T-helper 22 cell (primary cell): ENCODE results near the gene IGSF9B.

Experiments used
- DNase-seq: peaks from one replicate; pipeline ENCODE4 v3.0.0-alpha.2; 2020; ENCODE audit warnings: low read depth

IGSF9B gene

DNA sequence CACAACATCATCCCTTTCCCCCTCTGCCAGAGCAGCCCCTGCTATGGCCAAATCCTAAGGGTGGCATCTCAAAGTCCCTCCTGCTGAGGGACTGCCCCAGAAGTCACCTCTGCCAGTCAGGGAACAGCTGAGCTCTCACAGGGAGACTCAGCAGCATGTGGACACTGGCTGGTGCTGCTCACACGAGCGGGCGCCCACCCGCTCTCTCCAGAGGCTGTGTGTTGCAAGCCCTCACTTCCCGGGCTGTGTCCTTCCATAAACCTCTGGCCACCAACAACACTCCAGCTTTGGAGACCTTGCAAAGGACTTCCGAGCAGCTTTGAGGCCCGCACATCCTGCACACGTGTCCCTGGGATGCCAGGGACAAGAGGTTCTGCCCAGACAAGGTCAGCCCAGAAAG is 2.8 kb downstream of the IGSF9B start:
- no peak for DNase-seq

DNA sequence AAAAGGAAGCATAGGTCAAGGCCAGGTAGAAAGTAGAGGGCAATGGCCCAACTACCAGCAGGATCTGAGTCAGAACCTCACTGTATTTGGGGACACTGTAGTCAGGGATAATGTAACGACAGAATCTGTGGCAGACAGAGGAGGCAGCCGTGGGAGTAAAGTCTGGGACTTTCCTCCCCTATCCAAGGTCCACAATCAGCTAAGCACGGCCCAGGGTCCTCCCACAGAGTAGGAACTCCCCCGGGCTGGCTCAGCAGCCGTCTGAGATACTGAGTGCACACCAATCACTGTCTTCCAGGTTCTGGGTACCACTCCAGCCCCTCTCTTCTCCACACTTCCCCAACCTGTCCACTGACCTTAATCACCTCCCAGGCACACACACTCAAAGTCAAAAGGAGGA is 3.2 kb downstream of the IGSF9B start:
- DNase-seq: no peak

DNA sequence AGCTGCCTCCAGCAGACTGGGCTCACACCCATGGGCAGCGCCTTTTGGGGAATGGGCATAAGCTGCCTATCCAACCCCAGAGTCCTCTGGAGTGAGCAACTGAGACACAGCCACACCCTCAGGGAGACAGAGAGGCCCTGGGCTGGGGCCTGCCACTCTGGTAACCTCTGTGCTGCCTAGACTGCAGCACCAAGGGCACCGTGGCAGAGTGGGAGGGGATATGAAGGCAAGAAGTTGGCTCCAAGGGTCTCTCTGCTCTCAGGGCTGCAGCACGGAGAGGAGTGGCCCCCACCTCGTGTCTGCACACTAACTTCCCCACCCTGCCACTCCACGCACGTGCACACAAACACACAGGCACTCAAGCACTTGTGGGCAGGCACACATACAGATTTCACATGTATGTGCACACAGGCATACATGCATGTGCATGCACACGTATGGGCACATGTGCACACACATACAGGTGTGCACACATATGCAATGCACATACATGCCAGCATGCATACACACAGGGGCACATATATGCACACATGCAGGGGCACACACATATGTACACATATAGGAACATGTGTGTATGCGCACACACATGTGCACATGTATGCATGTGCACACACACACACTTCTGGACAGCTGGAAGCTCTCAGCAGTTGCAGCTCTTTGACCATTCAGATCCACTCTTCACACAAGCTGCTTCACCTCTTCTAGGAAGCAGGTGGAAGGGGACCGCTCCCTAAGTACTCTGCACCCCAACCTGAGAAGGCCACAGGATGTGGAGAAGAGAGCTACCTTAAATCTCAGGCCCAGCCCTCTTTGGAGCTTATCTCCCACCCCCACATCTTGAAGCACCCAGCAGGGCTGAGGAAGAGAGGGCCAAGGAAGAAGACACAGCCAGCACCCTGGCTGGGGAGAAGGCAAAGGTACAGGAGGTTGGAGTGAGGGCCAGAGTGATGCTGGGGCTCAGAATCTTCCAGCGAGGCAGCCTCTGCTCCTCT is 4.3 kb downstream of the IGSF9B start:
- no peak for DNase-seq

DNA sequence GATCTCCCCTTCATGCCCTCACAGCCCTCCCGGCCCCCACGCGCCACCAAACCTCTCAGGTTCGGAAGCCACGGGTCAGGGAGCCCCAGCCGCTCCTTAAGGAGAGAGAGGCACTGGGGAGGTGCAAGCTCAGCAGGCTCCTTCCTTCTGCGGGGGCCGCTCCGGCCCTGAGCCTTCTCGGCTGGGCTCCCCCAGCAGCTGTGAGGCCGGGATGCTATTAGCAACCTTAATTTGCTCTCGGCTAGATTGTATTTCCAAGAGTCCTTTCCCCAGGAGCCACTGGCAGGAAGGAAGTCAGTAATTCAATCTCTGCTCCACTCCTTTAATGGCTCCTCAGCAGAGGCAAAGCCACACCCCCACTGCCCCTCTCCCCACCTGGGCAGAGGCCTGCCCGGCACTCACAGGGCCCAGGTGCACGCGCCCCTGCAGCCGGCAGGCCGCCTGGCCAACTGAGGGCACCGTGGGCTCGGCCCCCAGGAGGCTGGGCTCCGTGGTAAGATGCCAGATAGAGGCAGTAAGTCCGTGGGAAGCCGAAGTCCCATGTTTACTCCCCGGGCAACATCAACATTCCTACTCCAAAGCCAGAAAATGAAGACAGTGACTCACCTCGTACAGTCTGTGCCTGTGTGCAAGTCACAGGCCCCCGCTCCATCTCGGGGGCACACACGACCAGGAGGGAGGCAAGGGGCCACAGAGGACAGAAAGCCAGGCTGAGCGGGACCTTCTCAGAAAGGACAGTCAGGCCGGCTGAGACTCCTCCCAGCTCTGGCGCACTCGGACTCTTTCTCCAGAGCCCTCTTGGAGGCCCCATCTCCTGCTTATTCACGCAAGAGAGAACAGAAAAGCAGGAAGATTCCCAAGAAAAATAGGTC is 5.2 kb downstream of the IGSF9B start:
- no peak for DNase-seq

DNA sequence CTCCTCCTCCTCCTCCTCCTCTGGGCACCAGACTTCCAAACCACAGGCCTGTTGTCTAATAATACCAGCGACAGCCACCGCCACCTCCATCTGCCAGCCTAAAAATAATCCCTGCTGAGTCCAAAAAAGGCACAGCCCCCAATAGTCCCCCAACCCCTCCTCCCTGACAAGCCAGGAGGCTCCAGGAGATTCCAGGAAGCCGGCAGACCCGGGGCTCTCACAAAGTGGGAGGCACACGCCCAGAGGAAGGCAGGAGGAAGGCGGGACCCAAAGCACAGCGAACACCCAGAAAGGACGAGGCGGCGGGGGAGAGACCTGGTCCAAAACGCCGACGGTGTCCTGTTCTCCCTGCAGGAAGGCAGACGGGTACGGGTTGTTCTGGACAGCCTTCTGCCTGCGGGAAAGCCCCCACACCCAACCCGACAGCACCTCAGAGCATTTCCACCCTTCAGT is 5.9 kb downstream of the IGSF9B start:
- no peak for DNase-seq

DNA sequence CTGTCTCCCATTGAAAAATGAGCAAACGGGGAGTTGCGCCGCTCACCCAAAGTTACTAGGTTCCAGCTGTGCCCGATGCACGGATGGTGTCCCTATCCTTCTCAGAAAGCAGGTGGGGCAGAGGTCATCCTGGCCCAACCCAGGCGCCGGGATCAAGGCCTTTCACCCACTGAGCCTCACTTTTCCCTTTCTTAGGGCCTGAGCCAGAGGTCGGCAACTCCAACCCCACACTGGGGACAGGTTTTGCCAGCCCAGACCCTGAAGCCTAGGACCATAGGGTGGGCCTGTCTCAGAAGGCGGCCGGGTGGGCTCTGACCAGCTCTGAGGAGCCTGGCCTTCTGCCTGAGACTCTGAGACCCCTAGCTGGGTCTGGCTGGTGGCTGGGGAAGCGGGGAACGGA is 6.3 kb downstream of the IGSF9B start:
- no peak for DNase-seq

DNA sequence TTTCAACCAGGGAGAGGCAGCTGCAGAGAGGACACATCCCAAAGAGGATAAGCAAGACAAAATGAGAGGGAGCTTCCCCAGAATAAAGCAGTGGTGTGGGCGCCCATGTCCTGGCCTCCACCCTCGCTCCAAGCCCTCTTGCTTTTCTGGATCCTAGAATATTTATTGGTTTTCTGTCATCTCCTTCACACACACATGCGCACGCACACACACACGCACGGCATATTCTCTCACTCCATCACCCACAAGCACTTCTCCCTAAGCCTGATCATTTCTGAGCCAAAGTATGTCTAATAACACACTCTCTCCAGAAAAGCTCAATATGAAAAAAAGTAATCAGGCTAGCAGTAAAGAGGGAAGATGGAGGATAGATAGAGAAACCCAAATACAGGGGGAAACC is 7.6 kb downstream of the IGSF9B start:
- DNase-seq: no peak

DNA sequence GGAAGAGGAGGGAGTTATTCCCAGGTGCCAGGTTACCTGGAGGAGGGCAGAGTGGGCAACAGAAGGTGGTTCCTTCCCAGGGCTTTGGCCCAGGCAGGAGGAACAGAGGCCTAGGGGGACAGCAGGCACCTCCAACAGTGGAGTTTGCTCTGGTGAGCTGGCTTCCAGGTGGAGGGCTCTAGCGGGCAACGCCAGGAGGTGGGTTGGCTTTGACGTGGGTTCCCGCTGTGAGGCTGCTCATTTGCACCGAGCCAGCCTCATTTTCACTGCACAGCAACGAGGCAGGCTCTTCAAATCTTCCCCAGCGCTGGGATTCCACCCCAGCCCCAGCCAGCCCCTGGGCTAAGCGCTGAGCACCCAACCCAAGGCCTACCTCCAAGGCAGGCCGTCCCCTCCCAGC is 8.1 kb downstream of the IGSF9B start:
- no peak for DNase-seq

DNA sequence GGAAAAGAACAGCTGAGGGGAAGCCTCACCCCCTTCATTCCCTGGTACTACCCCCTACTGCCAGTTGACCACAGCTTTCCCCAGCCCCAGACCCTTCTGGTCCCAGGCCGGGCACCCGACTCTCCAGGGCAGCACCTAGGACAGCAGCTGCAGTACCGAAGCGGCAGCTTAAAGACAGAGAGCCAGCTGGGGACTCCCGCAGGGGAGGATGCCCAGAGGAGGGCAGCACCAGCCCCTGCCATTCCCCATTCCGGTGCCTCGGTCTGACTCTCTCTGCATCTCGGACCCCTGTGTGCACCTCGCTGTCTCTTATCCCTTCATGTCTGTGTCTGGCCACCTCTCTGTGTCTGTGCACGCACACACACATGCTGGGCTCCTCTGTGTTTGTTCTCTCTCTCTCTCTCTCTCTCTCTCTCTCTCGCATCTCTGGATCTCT is 9.4 kb downstream of the IGSF9B start:
- DNase-seq: peak; percentile 38

DNA sequence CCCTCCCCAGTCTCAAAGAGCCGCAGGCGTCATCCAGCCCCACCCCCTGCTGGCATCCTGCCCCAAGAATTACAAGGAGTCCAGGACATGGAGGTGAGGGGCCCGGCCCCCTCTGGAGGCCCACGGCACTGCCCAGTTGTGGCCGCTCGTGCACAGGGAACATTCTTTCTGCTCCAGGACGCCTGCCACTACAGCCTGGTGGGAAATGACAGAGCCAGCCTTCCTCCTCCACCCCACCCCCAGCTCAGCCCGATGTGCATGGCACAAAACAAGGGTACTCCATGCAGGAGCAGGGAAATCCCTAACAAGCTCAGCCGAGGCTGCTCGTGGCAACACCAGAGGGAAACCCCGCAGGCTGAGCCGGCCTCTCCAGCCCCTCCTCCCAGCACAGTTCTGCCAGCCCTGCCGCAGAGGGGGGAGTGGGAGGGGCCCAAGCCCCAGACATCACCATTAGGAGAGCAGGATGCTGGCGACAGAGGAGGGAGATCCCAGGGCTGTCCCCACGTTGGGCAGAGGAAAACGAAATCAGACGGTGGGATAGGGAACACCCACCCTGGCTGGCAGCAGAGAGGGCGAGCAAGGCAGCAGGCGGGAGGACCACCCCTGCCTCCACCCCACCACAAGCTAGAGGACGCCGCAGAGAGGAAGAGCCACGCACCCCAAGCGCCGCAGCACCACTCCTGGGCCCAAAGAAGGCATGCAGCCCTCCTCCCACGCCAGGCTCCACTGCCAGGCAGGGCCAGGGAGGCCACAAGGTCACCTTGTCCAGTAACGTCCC is 10.0 kb downstream of the IGSF9B start:
- peak; percentile 32 for DNase-seq

DNA sequence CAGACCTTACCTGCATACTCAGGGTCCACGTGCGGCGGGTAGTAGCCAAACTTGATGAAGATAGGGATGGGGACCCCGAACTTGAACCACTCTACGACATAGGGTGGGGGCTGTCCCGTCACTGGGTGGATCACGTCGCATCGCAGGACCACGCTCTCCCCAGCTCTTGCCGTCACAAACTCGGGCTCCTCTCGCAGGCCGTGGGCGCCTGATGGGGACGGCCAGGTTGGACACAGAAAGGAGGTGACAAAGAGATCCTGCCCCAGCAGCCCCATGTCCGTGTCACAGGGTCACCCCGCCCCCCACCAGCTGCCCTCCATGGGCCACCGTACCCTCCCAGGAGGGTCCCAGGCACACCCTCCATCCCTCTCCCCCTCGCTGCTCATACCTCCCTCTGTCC is 10.7 kb downstream of the IGSF9B start:
- no peak for DNase-seq

DNA sequence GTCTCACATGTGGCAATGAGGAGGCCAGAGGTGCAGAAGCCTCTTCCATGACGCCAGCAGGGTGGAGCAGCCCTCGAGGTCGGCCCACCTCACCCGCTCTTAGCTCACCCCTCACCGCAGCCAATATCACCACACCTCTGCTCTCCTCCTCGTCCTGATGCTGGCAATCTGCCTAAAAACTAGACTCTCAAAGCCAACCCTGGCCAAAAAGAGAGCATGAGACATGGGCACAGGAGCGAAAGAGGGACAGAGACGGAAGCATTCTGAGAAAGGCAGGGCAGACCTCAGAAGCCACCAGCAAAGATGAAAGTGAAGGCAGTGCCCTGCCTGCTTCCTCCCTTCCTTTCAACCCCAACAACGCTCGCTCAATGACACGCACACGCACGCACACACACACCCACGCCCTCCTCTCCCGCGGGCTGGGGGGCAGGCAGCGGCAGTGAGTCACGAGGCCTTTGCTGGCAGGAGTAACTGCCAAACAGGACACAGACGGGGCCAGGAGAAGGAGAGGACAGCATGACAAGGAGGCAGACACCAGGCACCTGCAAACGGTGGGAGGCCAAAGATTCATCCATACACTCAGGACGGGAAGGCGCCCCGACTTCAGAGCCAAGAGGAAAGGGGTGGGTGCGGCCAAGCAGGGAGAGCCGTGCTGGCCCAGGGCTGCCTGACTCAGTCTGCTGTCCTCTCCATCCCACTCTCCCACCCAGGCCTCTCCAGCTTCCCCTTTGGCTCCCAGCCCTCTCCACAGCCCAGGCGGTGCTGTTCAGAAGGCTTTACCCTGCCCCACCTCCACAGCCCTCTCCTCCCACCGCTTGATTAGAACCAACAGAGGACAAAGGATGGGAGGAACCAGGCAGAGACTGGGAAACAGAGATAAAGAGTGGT is 11.4 kb downstream of the IGSF9B start:
- DNase-seq: peak; percentile 78

DNA sequence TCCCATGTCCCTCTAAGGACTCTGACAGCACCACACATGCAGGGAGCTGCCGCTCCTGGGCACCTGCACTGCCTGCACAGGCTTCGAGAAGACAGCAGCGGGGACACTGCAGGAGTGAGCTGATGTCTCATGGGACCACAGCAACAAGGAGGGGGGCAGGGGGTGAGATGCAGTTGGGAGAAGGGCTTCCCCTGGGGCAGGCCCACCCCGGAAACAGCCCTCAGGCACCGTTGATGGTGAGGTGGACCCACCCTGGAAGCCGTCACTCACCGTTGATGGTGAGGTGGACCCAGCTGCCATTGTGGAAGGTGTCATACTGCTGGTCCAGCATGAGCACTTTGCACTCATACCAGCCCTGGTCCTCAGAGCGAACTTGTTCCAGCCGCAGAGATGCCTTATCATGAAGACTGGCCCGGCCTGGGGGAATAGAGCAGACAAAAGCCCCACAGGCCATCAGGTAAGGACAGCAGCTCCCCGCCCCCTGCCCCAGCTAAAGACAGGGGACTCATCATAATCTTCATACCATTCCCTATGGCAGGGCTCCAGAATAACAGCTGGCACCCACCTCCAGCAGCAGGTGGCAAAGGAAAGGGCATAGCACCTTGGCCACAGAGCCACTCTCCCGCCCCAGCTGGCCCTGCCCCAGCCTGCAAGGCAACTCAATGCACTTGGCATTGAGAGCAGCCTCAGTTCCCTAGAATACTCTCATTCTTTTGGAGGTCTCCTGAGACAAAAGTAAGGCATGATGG is 12.6 kb downstream of the IGSF9B start:
- no peak for DNase-seq

DNA sequence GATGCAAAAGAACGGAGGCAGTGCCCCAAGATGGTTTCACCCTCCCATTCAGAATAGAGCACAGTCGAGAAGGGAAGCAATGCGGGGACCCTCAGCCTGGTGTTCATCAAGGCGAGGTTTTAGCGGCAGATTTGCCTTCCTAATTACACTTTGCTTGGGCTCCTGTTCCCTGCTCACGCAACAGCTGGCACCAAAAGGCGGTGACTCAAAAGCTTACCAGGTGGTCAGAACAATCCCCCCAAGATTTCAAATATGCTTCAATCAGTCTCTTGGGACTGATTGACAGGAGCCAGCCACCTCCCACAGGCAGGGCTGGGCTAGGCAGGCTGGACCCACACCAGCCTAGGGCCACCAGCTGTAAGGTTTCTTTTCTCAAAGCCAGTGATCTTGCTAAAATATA is 14.2 kb downstream of the IGSF9B start:
- no peak for DNase-seq

DNA sequence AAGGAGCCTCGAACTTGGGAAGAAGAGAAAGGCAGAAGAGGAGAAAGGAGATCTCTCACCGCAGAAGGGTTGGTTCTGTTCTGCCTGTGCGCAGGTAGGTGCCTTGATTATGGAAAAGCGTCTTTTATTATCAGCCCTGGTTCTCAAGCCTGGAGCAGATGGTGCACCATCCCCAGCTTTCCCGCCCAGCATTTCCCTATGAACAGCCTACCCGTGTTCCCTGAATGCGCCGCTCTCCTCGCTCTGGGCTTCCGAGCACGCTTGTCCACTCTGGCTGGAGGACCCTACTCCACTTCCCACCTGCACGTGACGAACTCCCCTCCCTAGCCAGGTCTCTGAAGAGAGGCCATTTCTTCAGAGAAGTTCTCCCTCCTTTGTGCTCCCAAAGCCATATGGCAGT is 15.2 kb downstream of the IGSF9B start:
- DNase-seq: no peak

DNA sequence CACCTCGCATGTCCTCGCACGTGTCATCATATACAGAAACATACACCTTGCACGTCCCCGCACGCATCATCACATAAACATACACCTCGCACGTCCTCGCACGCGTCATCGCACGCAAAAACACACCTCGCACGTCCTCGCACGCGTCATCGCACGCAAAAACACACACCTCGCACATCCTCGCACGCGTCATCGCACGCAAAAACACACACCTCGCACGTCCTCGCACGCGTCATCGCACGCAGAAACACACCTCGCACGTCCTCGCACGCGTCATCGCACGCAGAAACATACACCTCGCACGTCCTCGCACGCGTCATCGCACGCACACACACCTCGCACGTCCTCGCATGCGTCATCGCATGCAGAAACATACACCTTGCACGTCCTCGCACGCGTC is 16.7 kb downstream of the IGSF9B start:
- no peak for DNase-seq

DNA sequence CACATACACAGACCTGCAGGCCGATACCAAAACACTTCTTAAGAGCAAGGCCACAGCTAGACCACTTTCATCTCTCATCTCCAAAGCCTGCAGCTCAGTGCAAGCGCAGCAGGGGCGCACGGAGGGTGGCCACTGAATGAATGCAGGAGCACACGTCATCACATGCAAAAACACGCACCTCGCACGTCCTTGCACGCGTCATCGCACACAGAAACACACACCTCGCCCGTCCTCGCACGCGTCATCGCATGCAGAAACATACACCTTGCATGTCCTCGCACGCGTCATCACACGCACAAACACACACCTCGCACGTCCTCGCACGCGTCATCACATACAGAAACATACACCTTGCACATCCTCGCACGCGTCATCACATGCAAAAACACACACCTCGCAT is 17.2 kb downstream of the IGSF9B start:
- DNase-seq: no peak

DNA sequence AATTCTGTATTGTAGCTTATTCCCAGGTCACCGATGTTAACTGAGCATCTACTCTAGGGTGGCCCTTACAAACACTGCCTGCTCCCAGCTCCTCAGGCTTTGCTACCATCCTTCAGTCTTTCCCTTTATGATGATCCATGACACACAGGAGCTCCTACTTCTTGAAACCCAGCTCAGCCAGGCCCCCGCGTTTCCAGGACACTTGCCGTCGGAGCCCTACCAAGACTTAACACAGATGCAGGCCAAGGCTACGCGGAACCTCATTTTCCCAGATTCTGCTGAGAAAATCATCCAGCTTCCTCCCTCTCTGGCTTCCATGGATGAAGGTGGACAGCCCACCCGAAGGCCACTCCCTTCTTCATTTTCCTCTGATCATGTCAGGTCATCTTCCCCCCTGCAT is 18.6 kb downstream of the IGSF9B start:
- DNase-seq: no peak

DNA sequence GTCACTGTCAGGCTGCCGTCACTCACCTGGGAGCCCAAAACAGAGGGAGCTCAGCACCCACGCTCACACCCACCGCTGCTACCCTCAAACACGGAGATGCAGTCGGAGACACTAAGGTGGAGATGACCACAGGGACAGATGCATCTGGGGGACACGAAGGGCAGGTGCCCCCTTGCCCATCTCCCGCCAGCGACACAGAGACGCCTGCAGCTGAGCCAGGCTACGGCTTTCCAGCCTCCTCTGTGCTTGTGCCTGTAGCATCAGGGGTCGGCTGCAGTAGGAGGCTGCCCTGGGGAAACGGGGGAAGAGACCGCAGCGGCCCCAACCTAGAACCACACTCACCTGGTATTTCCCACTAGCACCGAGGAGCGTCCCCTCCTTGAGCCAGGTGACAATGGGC is 19.3 kb downstream of the IGSF9B start:
- DNase-seq: no peak

DNA sequence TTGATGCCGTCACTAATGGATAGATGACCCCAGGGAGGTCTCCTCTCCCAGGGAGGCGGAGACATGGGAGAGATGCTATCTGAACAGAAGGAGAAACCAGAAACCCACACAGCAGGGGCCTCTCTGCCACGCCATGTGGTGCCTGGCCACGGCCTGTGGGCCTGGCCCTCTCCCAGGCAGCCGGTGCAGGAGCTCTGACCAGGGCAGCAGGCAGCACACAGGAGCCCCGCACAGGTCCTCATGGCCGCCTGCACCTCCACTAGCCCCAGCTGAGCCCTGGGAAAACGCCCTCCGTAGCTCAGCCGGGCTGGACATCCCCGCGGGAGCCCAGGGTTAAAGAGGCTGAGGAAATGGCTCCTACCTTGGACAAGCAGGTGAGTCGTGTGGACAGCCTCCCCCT is 19.8 kb downstream of the IGSF9B start:
- DNase-seq: no peak
